ENCODE results near the gene GRK5.

GRK5 gene

GRCh38 chr10:119342335-119342734 is 135.0 kb downstream of the GRK5 start:
- DNase-seq (ENCODE audit: low read depth): no peak

- DNase-seq (ENCODE audit: low read depth): no peak
Observed at GRCh38 chr10:119343011-119343601, 135.7 kb downstream of the GRK5 start.

- DNase-seq (ENCODE audit: low read depth): no peak
Observed at GRCh38 chr10:119344381-119344780, 137.0 kb downstream of the GRK5 start.

- DNase-seq (ENCODE audit: low read depth): no peak
Observed at GRCh38 chr10:119346095-119346832, 138.9 kb downstream of the GRK5 start.

DNA sequence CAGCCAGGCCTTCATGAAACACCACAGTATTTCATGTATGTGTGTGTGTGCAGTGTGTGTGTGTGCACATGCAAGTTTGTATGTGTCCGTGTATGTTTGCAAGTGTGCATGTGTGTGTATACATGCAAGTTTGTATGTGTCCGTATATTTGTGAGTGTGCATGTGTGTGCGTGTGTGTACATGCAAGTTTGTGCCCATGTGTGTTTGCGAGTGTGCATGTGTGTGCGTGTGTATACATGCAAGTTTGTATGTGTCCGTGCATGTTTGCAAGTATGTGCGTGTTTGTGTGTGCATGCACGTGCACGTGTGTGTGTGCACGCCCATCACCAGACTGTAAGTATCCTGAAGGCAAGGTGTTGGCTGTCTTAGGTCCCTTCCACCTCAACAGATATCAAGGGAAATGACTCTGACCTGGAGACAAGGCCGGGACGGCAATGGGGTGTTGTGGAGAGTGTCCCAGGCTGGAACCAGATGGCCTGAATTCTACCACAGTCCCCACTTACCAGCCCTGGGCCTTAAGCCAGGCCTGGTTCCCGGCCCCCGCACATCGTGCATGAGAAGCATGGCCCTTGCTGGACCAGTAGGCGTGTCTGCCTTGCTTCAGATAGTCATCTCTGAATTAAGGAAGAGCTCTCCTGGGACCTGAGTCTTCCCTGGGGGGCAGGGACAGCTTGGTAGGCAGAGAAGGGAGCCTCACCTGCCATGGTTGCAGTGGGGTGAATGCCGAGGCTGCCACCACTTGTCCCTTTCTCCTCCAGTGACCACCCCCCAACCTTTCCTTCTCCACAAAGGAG is 140.0 kb downstream of the GRK5 start:
- DNase-seq (ENCODE audit: low read depth): no peak

GRCh38 chr10:119348106-119348505 is 140.7 kb downstream of the GRK5 start:
- no peak for DNase-seq (ENCODE audit: low read depth)

DNA sequence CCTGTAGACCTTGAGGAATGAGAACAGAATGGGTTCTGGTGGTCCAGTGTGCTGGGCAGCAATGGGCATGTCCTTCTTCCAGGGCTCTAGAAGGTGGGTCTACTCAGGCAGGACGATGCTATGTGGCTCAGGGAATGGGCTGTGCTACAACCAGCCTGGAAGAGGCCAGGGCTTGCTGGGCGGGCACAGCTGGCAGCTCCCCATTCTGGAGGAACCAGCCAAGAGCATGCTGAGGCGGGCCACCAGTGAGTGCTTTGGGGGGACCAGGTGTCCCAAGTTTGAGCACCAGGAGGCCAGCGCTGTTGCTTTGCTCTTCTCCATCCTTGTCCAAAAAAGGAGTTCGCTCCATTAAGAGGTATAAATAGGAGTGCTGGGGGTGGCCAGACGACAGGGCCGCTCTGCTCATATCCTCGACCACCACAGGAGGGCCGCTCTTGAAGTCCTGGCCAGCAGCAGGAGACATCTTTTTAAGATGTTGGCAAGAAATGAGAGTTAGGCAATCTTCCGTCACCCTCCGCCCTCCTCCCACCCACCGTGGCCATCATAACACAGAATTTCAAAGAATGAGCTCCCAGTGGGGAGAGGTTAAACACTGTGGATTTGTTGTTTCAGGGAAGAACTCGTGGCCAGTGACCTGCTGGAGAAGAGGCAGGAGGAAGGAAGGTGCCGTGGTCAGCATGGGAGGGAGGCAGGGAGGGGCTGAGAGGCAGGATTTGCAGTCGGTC is 141.3 kb downstream of the GRK5 start:
- no peak for DNase-seq (ENCODE audit: low read depth)

- no peak for DNase-seq (ENCODE audit: low read depth)
Observed at GRCh38 chr10:119349341-119349740, 142.0 kb downstream of the GRK5 start.

- no peak for DNase-seq (ENCODE audit: low read depth)
Observed at GRCh38 chr10:119349937-119350501, 142.6 kb downstream of the GRK5 start.

DNA sequence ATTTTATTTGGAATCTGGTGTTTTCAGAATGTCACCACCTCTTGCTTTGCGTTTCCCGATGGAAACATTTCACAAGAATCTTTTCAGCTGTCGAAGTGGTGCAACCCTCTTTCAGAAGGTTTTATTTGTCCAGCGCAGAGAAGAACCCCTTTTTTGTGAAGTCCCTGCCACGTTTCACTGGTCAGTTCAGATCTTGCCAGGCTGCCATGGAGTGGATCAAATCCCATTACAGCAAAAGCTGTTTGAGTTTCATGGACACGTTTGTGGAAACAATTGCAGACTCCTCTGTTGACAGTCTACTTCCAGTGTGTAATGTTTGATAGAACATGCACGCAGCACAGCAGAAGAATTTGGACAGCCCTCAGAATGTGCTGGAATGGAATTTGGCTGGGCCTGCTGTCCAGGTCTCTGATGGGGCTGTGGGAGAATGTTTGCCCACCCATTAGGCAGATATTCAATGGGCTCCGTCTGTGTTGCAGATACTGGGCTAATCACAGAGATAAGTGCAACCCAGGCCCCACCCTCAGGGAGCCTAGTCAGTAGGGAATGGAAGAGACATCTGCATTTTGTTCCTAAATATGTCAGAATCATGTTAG is 143.2 kb downstream of the GRK5 start:
- DNase-seq (ENCODE audit: low read depth): no peak

DNA sequence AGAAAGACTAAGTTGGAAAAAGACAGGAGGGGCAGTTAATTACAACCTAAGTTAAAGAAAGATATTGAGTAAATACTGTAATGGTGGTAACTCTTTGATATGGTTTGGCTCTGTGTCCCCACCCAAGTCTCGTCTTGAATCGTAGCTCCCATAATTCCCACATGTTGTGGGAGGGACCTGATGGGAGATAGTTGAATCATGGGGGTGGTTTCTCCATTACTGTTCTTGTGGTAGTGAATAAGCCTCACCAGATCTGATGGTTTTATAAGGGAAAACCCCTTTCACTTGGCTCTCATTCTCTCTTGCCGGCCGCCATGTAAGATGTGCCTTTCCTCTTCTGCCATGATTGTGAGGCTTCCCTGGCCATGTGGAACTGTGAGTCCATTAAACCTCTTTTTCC is 143.8 kb downstream of the GRK5 start:
- DNase-seq (ENCODE audit: low read depth): no peak

DNA sequence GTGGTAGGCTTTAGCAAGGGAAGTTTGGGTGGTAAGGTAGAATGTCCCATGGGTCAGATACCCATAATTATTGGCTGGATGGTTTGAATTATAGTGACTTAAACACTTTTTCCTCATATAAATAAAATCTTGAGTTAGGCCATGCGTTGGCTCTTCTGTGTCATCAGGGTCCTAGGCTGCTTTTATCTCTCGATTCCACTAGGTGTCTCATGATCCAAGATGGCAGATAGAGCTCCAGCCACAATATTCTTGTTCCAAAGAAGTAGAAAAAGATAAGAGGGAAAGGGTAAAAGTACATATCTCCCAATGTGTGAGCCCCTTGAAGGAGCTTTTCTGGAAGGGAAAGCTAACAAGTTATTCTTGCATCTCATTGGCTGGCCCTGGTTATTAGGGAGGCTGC is 144.7 kb downstream of the GRK5 start:
- DNase-seq (ENCODE audit: low read depth): no peak

GRCh38 chr10:119352807-119353206 is 145.4 kb downstream of the GRK5 start:
- DNase-seq (ENCODE audit: low read depth): no peak

DNA sequence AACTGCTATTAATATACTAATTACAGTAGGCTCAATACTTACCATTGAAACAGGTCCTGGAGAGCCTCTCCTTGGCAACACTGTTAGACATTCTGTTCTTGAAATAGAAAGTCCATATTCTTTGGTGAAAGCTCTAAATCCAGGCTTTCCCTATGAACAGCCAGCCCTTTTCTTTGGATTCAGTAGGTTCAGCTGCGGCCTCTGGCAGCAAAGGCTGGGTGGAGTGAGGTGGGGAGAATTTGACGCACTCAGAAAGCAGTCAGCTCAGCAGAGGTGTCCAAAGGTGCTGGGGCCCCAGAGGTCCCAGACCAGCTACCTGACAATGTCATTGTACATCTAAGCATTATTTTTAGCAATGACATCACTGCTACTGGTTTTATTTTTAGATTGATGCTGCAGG is 146.1 kb downstream of the GRK5 start:
- DNase-seq (ENCODE audit: low read depth): no peak

GRCh38 chr10:119355930-119356329 is 148.6 kb downstream of the GRK5 start:
- no peak for DNase-seq (ENCODE audit: low read depth)

- no peak for DNase-seq (ENCODE audit: low read depth)
Observed at GRCh38 chr10:119357412-119358151, 150.2 kb downstream of the GRK5 start.

DNA sequence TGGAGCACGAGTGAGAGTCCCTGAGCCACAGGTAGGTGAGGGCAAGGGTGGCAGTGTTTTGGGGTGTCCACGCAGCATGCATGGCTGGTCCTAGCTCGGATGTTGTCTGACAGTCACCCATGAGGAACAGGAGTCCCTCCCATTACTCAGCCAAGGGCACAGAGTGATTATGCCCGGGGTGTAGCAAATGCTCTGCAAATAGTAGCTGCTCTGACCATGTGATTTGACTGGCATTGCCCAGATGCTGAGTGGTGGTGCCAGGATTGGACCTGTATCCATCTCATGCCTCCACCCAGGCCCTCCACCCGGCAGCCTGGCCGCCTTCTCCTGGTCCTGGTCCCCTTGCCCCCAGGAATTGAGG is 150.8 kb downstream of the GRK5 start:
- DNase-seq (ENCODE audit: low read depth): no peak

GRCh38 chr10:119358567-119358966 is 151.2 kb downstream of the GRK5 start:
- DNase-seq (ENCODE audit: low read depth): no peak

DNA sequence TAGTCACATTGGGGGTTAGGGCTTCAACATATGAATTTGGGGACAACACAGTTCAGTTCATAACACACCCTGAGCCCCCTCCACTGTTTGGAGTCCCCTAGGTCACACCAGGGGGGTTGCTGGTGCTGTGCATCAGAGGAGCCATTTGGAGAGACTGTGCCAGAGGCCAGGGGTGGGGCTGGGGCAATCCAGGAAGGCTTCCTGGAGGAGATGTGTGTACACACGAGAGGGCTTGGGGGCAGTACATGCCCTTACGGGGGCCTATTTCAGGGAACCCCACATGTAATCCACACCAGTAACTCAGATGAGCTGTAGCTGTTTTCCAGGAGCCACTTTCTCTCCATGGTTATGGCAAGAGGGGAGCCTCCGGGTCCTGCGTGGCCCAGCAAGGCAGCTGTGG is 151.7 kb downstream of the GRK5 start:
- no peak for DNase-seq (ENCODE audit: low read depth)

DNA sequence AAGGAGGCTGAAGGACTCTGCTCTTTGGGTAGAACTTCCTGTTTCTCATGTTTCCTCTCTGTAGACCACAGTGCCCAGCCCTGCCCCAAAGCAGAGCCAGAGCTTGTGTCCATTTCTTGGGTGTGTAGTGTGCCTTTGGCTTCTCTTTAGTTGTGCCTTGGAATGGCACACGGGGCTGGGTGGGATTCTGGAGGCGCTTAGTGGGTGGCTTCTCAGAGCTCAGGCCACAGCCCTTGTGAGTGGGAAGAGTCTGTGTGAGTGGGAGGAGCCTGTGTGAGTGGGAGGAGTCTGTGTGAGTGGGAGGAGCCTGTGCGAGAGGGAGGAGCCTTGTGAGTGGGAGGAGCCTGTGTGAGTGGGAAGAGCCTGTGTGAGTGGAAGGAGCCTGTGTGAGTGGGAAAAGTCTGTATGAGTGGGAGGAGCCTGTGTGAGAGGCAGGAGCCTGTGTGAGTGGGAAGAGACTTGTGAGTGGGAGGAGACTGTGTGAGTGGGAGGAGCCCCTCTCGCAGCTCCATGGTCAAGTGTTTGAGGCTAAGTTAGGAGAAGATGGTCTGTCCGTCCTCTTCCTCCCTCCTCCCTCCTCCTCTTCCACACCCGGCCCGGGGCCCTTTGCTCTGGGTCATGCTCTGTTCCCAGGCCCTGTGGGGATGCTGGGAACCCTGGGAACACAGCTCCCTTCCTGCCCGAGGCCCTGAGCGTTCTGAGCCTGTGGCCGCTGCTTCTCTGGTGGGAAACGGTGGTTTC is 153.0 kb downstream of the GRK5 start:
- DNase-seq (ENCODE audit: low read depth): no peak
